Stomach (tissue), 4 donors: ENCODE measurements around the gene SOX5.

Experiments
- EP300 ChIP-seq: sonication (generic); formaldehyde crosslinking; IDR thresholded peaks from one replicate; pipeline ENCODE4 v1.6.1; 2017; ENCODE audit warnings: antibody characterized with exemption
- POLR2A ChIP-seq, 4 donors: fragments of 450-650 bp; IDR thresholded peaks; one replicate each; pipeline ENCODE4 v1.6.1; 2016; ENCODE audit warnings: antibody characterized with exemption in 4 of 4, control low read depth in 2 of 4, mild to moderate bottlenecking in 1 of 4, moderate library complexity in 1 of 4
- POLR2AphosphoS5 ChIP-seq, 3 donors: sonication (generic); formaldehyde crosslinking; IDR thresholded peaks; one replicate each; pipeline ENCODE4 v1.6.1; 2016; ENCODE audit warnings: antibody characterized with exemption in 3 of 3
- TF ChIP-seq, protein P1 (sequence below), 7 experiments: fragments of 450-650 bp in 4 of 7; fragments of 200-600 bp in 3 of 7; sonication (generic) in 3 of 7; IDR thresholded peaks; one replicate each; pipeline ENCODE4 v1.5.1; 2016 to 2019; ENCODE audit warnings: antibody characterized with exemption in 7 of 7, control low read depth in 2 of 7, mild to moderate bottlenecking in 1 of 7

DNA sequence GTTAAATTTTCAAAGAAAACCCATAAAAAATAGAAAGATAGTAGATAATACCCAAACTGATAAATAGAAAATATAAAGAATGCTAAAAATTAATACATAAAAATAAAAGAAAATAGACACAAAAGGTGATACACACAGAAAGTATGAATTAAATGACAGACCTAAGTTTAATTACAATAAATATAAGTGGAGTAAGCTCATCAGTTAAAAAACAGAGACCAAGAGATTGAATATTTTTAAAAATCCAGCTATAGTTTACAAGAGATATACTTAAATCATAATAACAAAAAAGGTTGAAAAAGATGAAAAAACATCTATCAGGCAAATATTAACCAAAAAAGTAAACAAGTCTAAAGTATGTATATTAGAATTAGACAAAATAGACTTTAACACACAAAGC, 268.2 kb downstream of the SOX5 start:
- TF ChIP-seq POLR2A (IDR thresholded peaks at IDR 0.05) (no peak), EP300 (no peak), POLR2AphosphoS5 (IDR thresholded peaks at IDR 0.05) (no peak)
- TF ChIP-seq, protein P1, sequence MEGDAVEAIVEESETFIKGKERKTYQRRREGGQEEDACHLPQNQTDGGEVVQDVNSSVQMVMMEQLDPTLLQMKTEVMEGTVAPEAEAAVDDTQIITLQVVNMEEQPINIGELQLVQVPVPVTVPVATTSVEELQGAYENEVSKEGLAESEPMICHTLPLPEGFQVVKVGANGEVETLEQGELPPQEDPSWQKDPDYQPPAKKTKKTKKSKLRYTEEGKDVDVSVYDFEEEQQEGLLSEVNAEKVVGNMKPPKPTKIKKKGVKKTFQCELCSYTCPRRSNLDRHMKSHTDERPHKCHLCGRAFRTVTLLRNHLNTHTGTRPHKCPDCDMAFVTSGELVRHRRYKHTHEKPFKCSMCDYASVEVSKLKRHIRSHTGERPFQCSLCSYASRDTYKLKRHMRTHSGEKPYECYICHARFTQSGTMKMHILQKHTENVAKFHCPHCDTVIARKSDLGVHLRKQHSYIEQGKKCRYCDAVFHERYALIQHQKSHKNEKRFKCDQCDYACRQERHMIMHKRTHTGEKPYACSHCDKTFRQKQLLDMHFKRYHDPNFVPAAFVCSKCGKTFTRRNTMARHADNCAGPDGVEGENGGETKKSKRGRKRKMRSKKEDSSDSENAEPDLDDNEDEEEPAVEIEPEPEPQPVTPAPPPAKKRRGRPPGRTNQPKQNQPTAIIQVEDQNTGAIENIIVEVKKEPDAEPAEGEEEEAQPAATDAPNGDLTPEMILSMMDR (IDR thresholded peaks at IDR 0.05) = no peak
